Measurements from ENCODE around the gene CEMIP. TPM values are rescaled to one million over a fixed set of nuclear protein-coding genes. Genes with fewer than 3 reads are reported as not detected.

CEMIP gene
- total and polyA plus RNA-seq, 2 of the 13 experiments (the other 11 are each of a cell fraction or from before 2014, with no cell fraction given) = 4.3 to 28.5 TPM

- no peak overlapping the region for H3K27ac ChIP-seq (ENCODE audit: extremely low read length, insufficient read depth, low read length)
- WGBS (ENCODE audit: low lambda C conversion rate) = 26% methylated on average over 1 of the region's 1 CpG
- H2AFZ ChIP-seq (ENCODE audit: low read length) = no peak overlapping the region
- BruUV-seq (replicated peaks) = no TSS peak
- POLR2A ChIA-PET = no interaction called here
- H3K79me2 ChIP-seq (ENCODE audit: insufficient read depth, low read length) = no peaks in the 10 kb centered on the region
- CTCF ChIA-PET (ENCODE audit: low intra/inter-chr PET ratio, low total read pairs) = no interaction called here
- H3K9ac ChIP-seq (ENCODE audit: insufficient read depth, low read depth, low read length) = no peak overlapping the region
- H4K20me1 ChIP-seq (ENCODE audit: insufficient read depth, low read length) = no peaks in the 10 kb centered on the region
- intact Hi-C loops (cut with micrococcal nuclease; ENCODE audit: unreplicated experiment) (loop anchor here (5.0 kb wide), 1 partner anchor 111 kb away; no protein-coding TSS in a partner anchor), in situ Hi-C loops (cut with HindIII; ENCODE audit: extremely low pct_ligation_motif_present, low pct_unique_long_range_greater_than_20kb) (no loop called here)
- no peaks in the 10 kb centered on the region for H3K27me3 ChIP-seq (ENCODE audit: control insufficient read depth in 1 of 2, insufficient read depth in 2 of 2, low read length in 2 of 2)
- H3K9me3 ChIP-seq (ENCODE audit: low read length) = no peaks in the 10 kb centered on the region
- DNase-seq (ENCODE audit: low spot score) = no peak
- H3K36me3 ChIP-seq (replicated peaks in 1 of 2; ENCODE audit: control insufficient read depth in 1 of 2, insufficient read depth in 2 of 2, low read length in 2 of 2) = no peaks in the 10 kb centered on the region
- ATAC-seq = no peak
- TF ChIP-seq HINFP (CRISPR knock-in tag; IDR thresholded peaks at IDR 0.05; ENCODE audit: low read depth) (no peak), CTCF (CRISPR knock-in tag; IDR thresholded peaks at IDR 0.05) (peak; percentile 54), STAG1 (CRISPR knock-in tag; IDR thresholded peaks at IDR 0.05) (0 out of 2 replicates have a peak, but pooled peaks have one; percentile 27)
- H3K4me3 ChIP-seq (replicated peaks in 1 of 3; ENCODE audit: insufficient read depth in 1 of 3, low read depth in 2 of 3, low read length in 3 of 3) = no peak overlapping the region
- H3K4me2 ChIP-seq (ENCODE audit: low read depth, low read length) = no peak overlapping the region
- no peak for FAIRE-seq
- peaks cover 24% of the 10 kb centered on the region for H3K4me1 ChIP-seq (ENCODE audit: insufficient read depth, low read length)
These were observed 217.1 kb downstream of the CEMIP start for GRCh38 chr15:80996247-80996646.

- in situ Hi-C loops (cut with HindIII; ENCODE audit: extremely low pct_ligation_motif_present, low pct_unique_long_range_greater_than_20kb) (no loop called here), intact Hi-C loops (cut with micrococcal nuclease; ENCODE audit: unreplicated experiment) (loop anchor here (5.0 kb wide), 1 partner anchor 110 kb away; no protein-coding TSS in a partner anchor)
- no peak overlapping the region for H3K27ac ChIP-seq (ENCODE audit: extremely low read length, insufficient read depth, low read length)
- no peaks in the 10 kb centered on the region for H3K27me3 ChIP-seq (ENCODE audit: control insufficient read depth in 1 of 2, insufficient read depth in 2 of 2, low read length in 2 of 2)
- no peak overlapping the region for H3K4me3 ChIP-seq (replicated peaks in 1 of 3; ENCODE audit: insufficient read depth in 1 of 3, low read depth in 2 of 3, low read length in 3 of 3)
- no peak for TF ChIP-seq ZNF143 (CRISPR knock-in tag; IDR thresholded peaks at IDR 0.05)
- TF ChIP-seq ZNF264 (CRISPR knock-in tag; IDR thresholded peaks at IDR 0.05) = peak; percentile 52; the same call in 1 of the 2 replicates
- no peaks in the 10 kb centered on the region for H3K79me2 ChIP-seq (ENCODE audit: insufficient read depth, low read length)
- no peak overlapping the region for H3K9ac ChIP-seq (ENCODE audit: insufficient read depth, low read depth, low read length)
- no peak overlapping the region for H3K4me2 ChIP-seq (ENCODE audit: low read depth, low read length)
- no TSS peak for BruUV-seq (replicated peaks)
- no peak for ATAC-seq
- no peaks in the 10 kb centered on the region for H3K9me3 ChIP-seq (ENCODE audit: low read length)
- POLR2A ChIA-PET = interaction anchor here (1.6 kb wide), 2 partner anchors 7 to 10 kb away, joined by 3 to 6 read pairs; no protein-coding TSS in a partner anchor
- peaks cover 29% of the 10 kb centered on the region for H3K4me1 ChIP-seq (ENCODE audit: insufficient read depth, low read length)
- 81% methylated on average over 1 of the region's 1 CpG for WGBS (ENCODE audit: low lambda C conversion rate)
- H4K20me1 ChIP-seq (ENCODE audit: insufficient read depth, low read length) = no peaks in the 10 kb centered on the region
- no peak for FAIRE-seq
- CTCF ChIA-PET (ENCODE audit: low intra/inter-chr PET ratio, low total read pairs) = no interaction called here
- DNase-seq (ENCODE audit: low spot score) = no peak
- H2AFZ ChIP-seq (ENCODE audit: low read length) = no peak overlapping the region
- H3K36me3 ChIP-seq (replicated peaks in 1 of 2; ENCODE audit: control insufficient read depth in 1 of 2, insufficient read depth in 2 of 2, low read length in 2 of 2) = no peaks in the 10 kb centered on the region
These were observed 218.5 kb downstream of the CEMIP start for GRCh38 chr15:80997692-80998091.
